Activated naive CD4-positive, alpha-beta T cell treated with anti-CD3 and anti-CD28 coated beads, Interleukin-2, amount 10 ng/mL, durations not matched to agents 7 days and 5 days (primary cell): ENCODE data around the gene OAS3.
"Not testable (repeated sequence)": the region's sequence is repeated elsewhere in the genome, so short reads cannot be mapped to it uniquely, and the experiment has no call there.

Source experiments
- CTCF ChIA-PET: fragments of 350-600 bp; sonication (Branson Sonifier 250); formaldehyde crosslinking; loops from one replicate; lab custom pipeline; 2021; ENCODE audit warnings: antibody characterized with exemption; lab: Charles Lee
- DNase-seq: peaks from one replicate; pipeline ENCODE4 v3.0.0-alpha.2; 2020
- H3K27ac Mint-ChIP-seq: one replicate; pipeline ENCODE4 v1.8.0; 2021; ENCODE audit warnings: mild to moderate bottlenecking, moderate library complexity, mixed read lengths
- H3K27me3 Mint-ChIP-seq: one replicate; pipeline ENCODE4 v1.8.0; 2021; ENCODE audit warnings: mild to moderate bottlenecking, mixed read lengths
- H3K36me3 Mint-ChIP-seq: one replicate; pipeline ENCODE4 v1.8.0; 2021; ENCODE audit warnings: mixed read lengths
- H3K4me1 Mint-ChIP-seq: one replicate; pipeline ENCODE4 v1.8.0; 2021; ENCODE audit warnings: mixed read lengths
- H3K4me3 Mint-ChIP-seq: one replicate; pipeline ENCODE4 v1.8.0; 2021; ENCODE audit warnings: mild to moderate bottlenecking, moderate library complexity, mixed read lengths
- H3K9me3 Mint-ChIP-seq: one replicate; pipeline ENCODE4 v1.8.0; 2021; ENCODE audit warnings: mixed read lengths

OAS3 gene

DNA sequence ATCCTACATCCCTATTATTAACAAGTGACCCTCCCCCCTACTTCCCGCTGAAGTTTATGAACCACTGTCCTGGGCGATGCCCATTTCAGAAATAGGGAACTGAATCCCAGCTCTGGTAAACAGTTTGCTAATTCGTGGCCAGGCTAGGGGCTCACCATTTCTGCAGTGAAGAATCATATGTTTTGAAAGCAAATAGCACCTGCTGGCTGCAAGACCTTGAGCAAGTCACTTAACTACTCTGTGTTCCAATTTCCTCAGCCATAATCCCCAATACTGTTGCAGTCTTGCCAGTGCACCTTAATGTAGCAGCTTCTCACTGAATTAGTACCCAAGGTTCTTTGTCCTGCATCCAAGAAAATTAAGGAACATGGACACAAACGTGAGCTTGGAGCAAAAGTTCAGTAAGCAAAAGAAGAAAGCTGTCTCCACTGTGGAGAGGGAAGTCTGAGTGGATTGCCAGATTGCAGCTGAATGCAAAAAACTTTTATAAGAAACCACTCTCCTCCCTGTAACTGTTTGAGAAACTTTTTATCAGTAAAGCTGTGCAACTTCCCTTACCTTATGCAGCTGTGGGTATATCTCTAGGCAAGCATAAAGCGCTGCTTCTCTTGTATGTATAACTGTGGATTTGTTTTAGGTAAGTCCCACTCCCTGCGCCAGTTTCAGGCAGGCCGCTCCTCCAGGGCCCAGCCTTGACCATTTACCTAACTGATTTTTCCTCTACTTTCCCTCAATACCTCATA is 30.7 kb upstream of the OAS3 start:
- peak overlapping the region; percentile 94 for H3K4me3 Mint-ChIP-seq
- CTCF ChIA-PET, result interaction anchor here (0.9 to 5.2 kb wide), 4 partner anchors 24 to 85 kb away, joined by 3 to 33 read pairs (median 6); no protein-coding TSS in a partner anchor
- peaks cover 7% of the 10 kb centered on the region for H3K9me3 Mint-ChIP-seq
- H3K36me3 Mint-ChIP-seq, result peaks cover 43% of the 10 kb centered on the region
- H3K27ac Mint-ChIP-seq, result peak overlapping the region; percentile 92
- peak; percentile 33 for DNase-seq
- H3K27me3 Mint-ChIP-seq, result no peaks in the 10 kb centered on the region
- peaks cover 77% of the 10 kb centered on the region for H3K4me1 Mint-ChIP-seq

DNA sequence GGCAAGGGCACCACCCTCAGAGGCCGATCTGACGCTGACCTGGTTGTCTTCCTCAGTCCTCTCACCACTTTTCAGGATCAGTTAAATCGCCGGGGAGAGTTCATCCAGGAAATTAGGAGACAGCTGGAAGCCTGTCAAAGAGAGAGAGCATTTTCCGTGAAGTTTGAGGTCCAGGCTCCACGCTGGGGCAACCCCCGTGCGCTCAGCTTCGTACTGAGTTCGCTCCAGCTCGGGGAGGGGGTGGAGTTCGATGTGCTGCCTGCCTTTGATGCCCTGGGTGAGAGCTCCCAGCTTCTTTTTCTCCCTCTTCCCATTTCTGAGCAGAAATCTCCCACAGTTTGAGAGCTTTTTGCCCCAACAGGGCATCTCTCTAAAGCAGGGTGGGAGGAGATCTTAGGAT is 29.7 kb upstream of the OAS3 start:
- peaks cover 71% of the 10 kb centered on the region for H3K4me1 Mint-ChIP-seq
- peaks cover 16% of the 10 kb centered on the region for H3K9me3 Mint-ChIP-seq
- peaks cover 53% of the 10 kb centered on the region for H3K36me3 Mint-ChIP-seq
- H3K27me3 Mint-ChIP-seq, result no peaks in the 10 kb centered on the region
- CTCF ChIA-PET, result interaction anchor here (2.3 to 5.2 kb wide), 2 partner anchors 29 to 85 kb away, joined by 7 to 33 read pairs; no protein-coding TSS in a partner anchor
- DNase-seq, result peak; percentile 41
- peak overlapping the region; percentile 92 for H3K27ac Mint-ChIP-seq
- peak overlapping the region; percentile 94 for H3K4me3 Mint-ChIP-seq

DNA sequence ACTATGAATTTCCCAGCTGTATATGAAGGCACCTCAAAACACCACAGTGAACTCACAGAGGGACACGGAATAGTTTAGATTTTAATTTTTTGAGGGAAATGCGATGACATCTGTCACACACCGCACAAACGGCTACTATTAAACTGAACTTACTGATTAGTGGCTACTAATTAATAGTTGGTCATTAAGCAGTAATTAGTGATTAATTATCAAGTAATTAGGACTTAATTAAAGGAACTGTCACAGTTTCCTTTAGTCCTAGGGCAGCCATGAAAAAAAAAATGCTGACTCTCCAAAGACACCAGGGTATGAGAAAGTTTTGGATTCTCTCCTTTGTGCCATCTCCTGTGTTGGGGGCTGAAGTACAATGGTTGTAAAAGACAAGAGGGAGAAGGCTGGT is 28.6 kb upstream of the OAS3 start:
- CTCF ChIA-PET, result interaction anchor here (2.3 kb wide), 1 partner anchor 28 kb away, joined by 7 read pairs; no protein-coding TSS in a partner anchor
- Mint-ChIP-seq H3K27me3 (no peaks in the 10 kb centered on the region), H3K27ac (no peak overlapping the region), H3K36me3 (peaks cover 61% of the 10 kb centered on the region), H3K4me3 (peak overlapping the region; percentile 94), H3K4me1 (peaks cover 64% of the 10 kb centered on the region), H3K9me3 (peaks cover 20% of the 10 kb centered on the region)
- DNase-seq, result no peak

DNA sequence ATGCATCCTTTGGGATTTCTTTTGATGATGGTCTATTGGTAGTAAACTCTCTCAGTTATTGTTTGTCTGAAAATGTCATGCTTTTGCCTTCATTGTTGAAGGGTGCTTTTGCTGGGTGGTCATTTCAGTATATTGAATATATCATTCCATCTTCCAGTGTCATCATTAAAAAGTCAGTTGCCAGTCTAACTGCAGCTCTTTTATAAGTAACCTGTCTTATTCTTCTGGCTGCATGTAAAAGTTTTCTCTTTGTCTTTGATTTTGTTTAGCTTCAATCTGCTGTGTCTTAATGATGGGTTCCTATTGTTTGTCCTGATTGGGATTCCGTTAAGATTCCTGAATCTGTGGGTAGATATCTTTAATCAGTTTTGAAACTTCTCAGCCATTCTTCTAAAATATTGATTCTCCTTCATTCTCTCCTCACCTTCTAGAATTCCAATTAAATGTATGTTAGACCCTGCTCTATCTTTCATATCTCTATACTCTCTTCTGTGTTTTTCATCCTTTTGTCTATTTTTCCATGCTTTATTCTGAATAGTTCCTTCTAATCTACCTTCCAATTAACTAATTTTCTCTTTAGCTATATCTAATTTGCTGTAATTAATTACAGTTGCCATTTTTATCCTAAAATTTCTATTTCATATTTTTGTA is 25.1 kb upstream of the OAS3 start:
- Mint-ChIP-seq H3K27me3 (no peaks in the 10 kb centered on the region), H3K4me1 (peaks cover 45% of the 10 kb centered on the region), H3K27ac (no peak overlapping the region), H3K36me3 (peaks cover 91% of the 10 kb centered on the region), H3K9me3 (peaks cover 25% of the 10 kb centered on the region), H3K4me3 (no peak overlapping the region)
- CTCF ChIA-PET, result interaction anchor here (1.3 kb wide), 1 partner anchor 80 kb away, joined by 3 read pairs; no protein-coding TSS in a partner anchor
- no peak for DNase-seq

DNA sequence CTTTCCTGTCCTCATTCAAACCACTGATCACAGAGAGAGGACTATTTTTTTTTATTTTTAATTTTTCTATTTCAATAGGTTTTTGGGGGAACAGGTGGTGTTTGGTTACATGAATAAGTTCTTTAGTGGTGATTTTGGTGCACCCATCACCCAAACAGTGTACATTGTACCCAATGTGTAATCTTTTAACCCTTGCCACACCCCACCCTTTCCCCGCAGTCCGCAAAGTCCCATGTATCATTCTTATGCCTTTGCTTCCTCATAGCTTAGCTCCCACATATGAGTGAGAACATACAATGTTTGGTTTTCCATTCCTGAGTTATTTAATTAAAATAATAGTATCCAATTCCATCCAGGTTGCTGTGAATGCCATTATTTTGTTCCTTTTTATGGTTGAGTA is 24.4 kb upstream of the OAS3 start:
- DNase-seq, H3K4me3 Mint-ChIP-seq, H3K27ac Mint-ChIP-seq, H3K27me3 Mint-ChIP-seq: not testable (repeated sequence)
- peaks cover 92% of the 10 kb centered on the region for H3K36me3 Mint-ChIP-seq
- peaks cover 37% of the 10 kb centered on the region for H3K4me1 Mint-ChIP-seq
- peaks cover 25% of the 10 kb centered on the region for H3K9me3 Mint-ChIP-seq
- CTCF ChIA-PET, result interaction anchor here (1.3 kb wide), 1 partner anchor 79 kb away, joined by 3 read pairs; no protein-coding TSS in a partner anchor

DNA sequence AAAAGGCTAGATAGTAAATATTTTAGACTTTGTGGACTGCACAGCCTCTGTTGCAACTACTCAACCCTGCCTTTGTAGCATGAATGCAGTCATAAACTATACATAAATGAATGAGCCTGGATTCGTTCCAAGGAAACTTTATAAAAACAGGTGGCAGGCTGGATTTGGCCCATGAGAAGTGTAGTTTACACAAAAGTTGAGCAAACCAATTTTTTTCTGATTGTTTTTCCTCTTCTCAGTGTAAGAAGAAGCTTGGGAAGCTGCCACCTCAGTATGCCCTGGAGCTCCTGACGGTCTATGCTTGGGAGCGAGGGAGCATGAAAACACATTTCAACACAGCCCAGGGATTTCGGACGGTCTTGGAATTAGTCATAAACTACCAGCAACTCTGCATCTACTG is 22.0 kb upstream of the OAS3 start:
- CTCF ChIA-PET, result no interaction called here

DNA sequence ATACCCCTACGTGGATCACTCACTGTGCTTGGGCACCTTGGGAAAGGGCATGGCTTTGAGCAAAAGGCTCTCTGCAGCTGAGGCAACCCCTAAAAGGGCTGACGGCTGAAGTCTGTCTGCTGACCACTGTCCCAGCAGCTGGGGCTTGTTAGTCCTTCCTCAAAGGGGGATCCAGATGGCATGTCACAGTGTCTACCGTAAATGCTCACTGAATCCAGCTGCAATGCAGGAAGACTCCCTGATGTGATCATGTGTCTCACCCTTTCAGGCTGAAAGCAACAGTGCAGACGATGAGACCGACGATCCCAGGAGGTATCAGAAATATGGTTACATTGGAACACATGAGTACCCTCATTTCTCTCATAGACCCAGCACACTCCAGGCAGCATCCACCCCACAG is 19.2 kb upstream of the OAS3 start:
- no peak for DNase-seq
- Mint-ChIP-seq H3K36me3 (peaks cover 62% of the 10 kb centered on the region), H3K27me3 (no peaks in the 10 kb centered on the region)

More for the DNA sequence above, 22.0 kb upstream of the OAS3 start:
- Mint-ChIP-seq H3K36me3 (peaks cover 90% of the 10 kb centered on the region), H3K4me1 (peaks cover 15% of the 10 kb centered on the region), H3K9me3 (peaks cover 25% of the 10 kb centered on the region), H3K4me3 (no peak overlapping the region), H3K27ac (no peak overlapping the region), H3K27me3 (no peaks in the 10 kb centered on the region)
- DNase-seq, result no peak

DNA sequence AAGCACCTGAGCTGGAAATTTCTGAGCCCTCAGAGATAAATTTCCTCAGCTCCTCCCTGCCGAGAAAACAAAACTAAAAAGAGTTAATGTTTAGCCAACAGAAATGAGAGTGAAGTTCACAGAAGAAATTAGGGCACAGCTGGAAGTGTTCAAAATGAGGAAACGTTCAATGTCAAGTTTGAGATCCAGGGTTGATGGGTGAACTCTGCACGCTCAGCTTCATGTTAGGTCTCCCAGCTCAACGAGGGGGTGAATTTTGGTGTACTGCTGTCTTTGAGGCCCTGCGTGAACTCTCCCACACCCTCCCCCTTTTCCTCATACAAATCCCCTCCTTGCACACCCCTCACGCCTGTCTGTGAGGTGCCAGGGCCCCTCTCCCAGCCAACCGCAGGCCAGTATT is 13.3 kb upstream of the OAS3 start:
- Mint-ChIP-seq H3K4me3 (no peak overlapping the region), H3K27me3 (peaks cover 5% of the 10 kb centered on the region), H3K27ac (no peak overlapping the region), H3K4me1 (no peaks in the 10 kb centered on the region), H3K9me3 (peaks cover 5% of the 10 kb centered on the region), H3K36me3 (peaks cover 13% of the 10 kb centered on the region)
- DNase-seq, result no peak
- CTCF ChIA-PET, result interaction anchor here (1.9 to 2.3 kb wide), 2 partner anchors 12 to 68 kb away, joined by 5 to 6 read pairs; no protein-coding TSS in a partner anchor

More for the DNA sequence above, 19.2 kb upstream of the OAS3 start:
- Mint-ChIP-seq H3K4me1 (peaks cover 11% of the 10 kb centered on the region), H3K4me3 (no peak overlapping the region), H3K9me3 (peaks cover 8% of the 10 kb centered on the region), H3K27ac (no peak overlapping the region)
- CTCF ChIA-PET, result interaction anchor here (2.3 kb wide), 1 partner anchor 74 kb away, joined by 6 read pairs; no protein-coding TSS in a partner anchor

DNA sequence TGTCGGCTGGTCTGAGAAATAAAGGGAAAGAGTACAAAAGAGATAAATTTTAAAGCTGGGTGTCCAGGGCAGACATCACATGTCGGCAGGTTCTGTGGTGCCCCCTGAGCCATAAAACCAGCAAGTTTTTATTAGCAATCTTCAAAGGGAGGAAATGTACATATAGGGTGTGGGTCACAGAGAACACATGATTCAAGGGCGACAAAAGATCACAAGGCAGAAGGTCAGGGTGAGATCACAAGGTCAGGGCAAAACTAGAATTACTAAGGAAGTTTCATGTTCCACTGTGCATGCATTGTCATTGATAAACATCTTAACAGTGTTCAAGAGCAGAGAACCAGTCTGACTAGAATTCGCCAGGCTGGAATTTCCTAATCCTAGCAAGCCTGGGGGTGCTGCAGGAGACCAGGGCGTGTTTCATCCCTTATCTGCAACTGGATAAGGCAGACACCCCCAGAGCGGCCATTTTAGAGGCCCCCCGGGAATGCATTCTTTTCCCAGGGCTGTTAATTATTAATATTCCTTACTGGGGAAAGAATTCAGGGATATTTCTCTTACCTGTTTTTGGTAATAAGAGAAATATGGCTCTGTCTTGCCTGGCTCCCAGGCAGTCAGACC is 11.7 kb upstream of the OAS3 start:
- not testable (repeated sequence) for H3K27ac Mint-ChIP-seq, H3K27me3 Mint-ChIP-seq, DNase-seq, H3K36me3 Mint-ChIP-seq, H3K4me1 Mint-ChIP-seq, H3K9me3 Mint-ChIP-seq, H3K4me3 Mint-ChIP-seq
- CTCF ChIA-PET, result interaction anchor here (2.3 kb wide), 1 partner anchor 66 kb away, joined by 6 read pairs; no protein-coding TSS in a partner anchor

DNA sequence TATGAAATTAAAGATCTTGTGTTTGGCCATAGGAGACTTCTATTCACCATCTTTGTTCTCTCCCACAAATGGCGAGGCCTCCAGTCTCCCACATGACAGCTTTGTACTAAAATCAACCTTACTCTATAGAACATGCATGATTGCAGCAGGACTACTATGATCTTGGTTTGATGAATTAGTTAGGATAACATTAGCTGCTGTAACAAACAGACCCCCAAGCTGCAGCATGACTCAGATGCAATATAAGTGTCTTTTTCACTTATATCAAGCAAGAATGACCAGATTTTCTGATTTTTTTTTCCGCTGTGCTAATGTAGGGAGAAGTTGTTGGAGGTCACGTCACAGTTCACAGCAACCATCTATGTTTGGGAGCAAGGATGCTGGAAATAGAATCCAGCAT is 10.8 kb upstream of the OAS3 start:
- CTCF ChIA-PET, result interaction anchor here (1.2 kb wide), 1 partner anchor 27 kb away, joined by 6 read pairs; no protein-coding TSS in a partner anchor
- H3K4me1 Mint-ChIP-seq, result no peaks in the 10 kb centered on the region
- H3K27me3 Mint-ChIP-seq, result peaks cover 9% of the 10 kb centered on the region
- no peak for DNase-seq
- H3K9me3 Mint-ChIP-seq, result peaks cover 5% of the 10 kb centered on the region
- no peaks in the 10 kb centered on the region for H3K36me3 Mint-ChIP-seq
- no peak overlapping the region for H3K27ac Mint-ChIP-seq
- no peak overlapping the region for H3K4me3 Mint-ChIP-seq

DNA sequence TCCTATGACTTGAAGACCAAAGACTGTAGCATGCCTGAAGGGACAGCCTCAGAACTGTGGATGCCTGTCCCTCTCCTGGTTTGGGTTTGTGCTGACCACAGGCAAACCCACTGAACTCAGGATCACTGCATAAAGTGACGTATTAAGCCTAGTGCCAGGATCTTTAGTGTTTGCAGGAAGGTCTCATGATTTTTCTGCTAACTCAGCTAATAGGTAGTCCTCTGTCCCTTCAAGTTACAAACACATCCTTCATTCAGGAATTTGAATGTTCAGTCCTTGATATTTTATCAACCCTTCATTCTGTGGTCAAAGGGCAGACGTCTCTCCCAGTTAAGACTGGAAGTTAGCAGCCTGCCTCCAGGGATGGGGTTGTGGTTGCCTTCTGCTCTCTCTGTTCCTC is 10.3 kb upstream of the OAS3 start:
- Mint-ChIP-seq H3K36me3 (no peaks in the 10 kb centered on the region), H3K4me1 (no peaks in the 10 kb centered on the region), H3K27me3 (peaks cover 14% of the 10 kb centered on the region), H3K4me3 (no peak overlapping the region), H3K27ac (no peak overlapping the region), H3K9me3 (peaks cover 5% of the 10 kb centered on the region)
- no peak for DNase-seq
- CTCF ChIA-PET, result interaction anchor here (1.2 kb wide), 1 partner anchor 27 kb away, joined by 6 read pairs; no protein-coding TSS in a partner anchor

DNA sequence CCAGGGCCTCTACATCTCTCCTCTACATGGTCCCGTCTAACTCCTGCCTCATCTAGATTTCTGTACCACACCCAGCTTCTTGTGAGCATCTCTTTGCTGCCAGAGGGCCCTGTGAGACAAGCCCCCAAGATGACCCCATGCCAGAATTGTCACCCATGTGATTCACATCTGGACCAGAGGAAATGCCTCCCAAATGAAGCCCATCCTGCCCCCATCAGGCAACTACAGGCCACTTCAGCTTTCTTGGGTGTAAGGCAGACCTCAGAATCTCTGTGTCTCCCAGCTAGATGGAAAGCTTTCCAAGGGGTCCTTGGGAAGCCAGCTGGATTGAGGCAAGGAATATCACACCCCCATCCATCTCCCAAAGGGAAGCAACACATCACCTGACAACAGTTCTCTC is 9.3 kb upstream of the OAS3 start:
- peaks cover 15% of the 10 kb centered on the region for H3K27me3 Mint-ChIP-seq
- no peak for DNase-seq
- H3K27ac Mint-ChIP-seq, result no peak overlapping the region
- H3K4me3 Mint-ChIP-seq, result no peak overlapping the region
- H3K4me1 Mint-ChIP-seq, result no peaks in the 10 kb centered on the region
- no peaks in the 10 kb centered on the region for H3K36me3 Mint-ChIP-seq
- CTCF ChIA-PET, result no interaction called here
- peaks cover 5% of the 10 kb centered on the region for H3K9me3 Mint-ChIP-seq

DNA sequence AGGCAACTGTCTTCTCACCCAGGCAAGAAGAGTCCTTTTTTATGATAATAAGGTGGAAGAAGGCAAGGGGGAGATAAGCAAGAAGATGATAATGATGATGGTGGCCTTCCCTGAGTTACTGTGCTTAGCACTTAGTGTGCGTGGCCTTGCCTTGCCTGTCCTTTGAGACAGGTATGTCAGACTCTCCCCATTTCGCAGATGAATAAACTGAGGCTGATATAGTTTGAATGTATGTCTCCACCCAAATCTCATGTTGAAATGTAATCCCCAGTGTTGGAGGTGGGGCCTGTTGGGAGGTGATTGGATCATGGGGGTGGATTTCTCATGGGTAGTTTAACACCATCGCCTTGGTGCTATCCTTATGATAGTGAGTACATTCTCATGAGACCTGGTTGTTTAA is 8.6 kb upstream of the OAS3 start:
- CTCF ChIA-PET, result no interaction called here
- H3K4me3 Mint-ChIP-seq, result no peak overlapping the region
- H3K4me1 Mint-ChIP-seq, result peaks cover 2% of the 10 kb centered on the region
- H3K27me3 Mint-ChIP-seq, result peaks cover 20% of the 10 kb centered on the region
- no peaks in the 10 kb centered on the region for H3K36me3 Mint-ChIP-seq
- no peak overlapping the region for H3K27ac Mint-ChIP-seq
- peaks cover 5% of the 10 kb centered on the region for H3K9me3 Mint-ChIP-seq
- DNase-seq, result no peak

DNA sequence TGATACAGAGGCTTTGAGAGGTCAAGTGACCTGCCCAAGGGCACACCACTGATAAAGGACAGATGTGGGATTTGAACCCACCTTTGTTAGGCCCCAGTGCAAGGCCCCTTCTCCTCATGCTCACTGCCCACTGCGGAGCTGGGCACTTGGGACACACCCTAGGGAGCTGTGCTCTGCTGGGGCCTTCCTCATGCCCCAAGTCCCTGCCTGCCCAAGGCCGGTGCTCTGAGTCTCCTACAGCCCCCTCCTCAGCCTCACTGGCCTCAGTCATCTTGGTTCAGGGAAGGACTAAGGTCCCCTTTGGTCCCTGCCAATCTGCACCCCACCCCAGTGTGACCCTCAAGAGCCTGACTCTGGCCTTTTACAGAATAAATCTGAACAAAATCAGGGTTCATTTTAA is 7.9 kb upstream of the OAS3 start:
- Mint-ChIP-seq H3K27me3 (peaks cover 20% of the 10 kb centered on the region), H3K4me1 (peaks cover 2% of the 10 kb centered on the region), H3K9me3 (peaks cover 5% of the 10 kb centered on the region), H3K27ac (no peak overlapping the region), H3K36me3 (no peaks in the 10 kb centered on the region), H3K4me3 (no peak overlapping the region)
- CTCF ChIA-PET, result interaction anchor here (1.0 kb wide), 1 partner anchor 12 kb away, joined by 3 read pairs; no protein-coding TSS in a partner anchor
- DNase-seq, result no peak
